Measurements from ENCODE around the gene BAIAP2.

Gene BAIAP2

GRCh38 chr17:81053041-81053970, 18.4 kb downstream of the BAIAP2 start:
- DNase-seq = no peak

GRCh38 chr17:81054308-81054707, 19.4 kb downstream of the BAIAP2 start:
- no peak for DNase-seq

GRCh38 chr17:81054881-81055370, 20.0 kb downstream of the BAIAP2 start:
- DNase-seq = no peak

GRCh38 chr17:81056312-81056711, 21.4 kb downstream of the BAIAP2 start:
- peak; percentile 26 for DNase-seq

GRCh38 chr17:81057079-81057730, 22.3 kb downstream of the BAIAP2 start:
- DNase-seq = no peak

- no peak for DNase-seq
Measured at GRCh38 chr17:81057777-81058176, 22.8 kb downstream of the BAIAP2 start.

- no peak for DNase-seq
Measured at GRCh38 chr17:81058263-81058871, 23.4 kb downstream of the BAIAP2 start.

GRCh38 chr17:81059026-81059425, 24.1 kb downstream of the BAIAP2 start:
- DNase-seq = no peak

- DNase-seq = no peak
Measured at GRCh38 chr17:81060416-81060815, 25.5 kb downstream of the BAIAP2 start.

GRCh38 chr17:81061027-81061735, 26.2 kb downstream of the BAIAP2 start:
- DNase-seq = no peak

GRCh38 chr17:81062014-81062780, 27.2 kb downstream of the BAIAP2 start:
- DNase-seq = no peak

- DNase-seq = no peak
Measured at GRCh38 chr17:81063106-81064093, 28.4 kb downstream of the BAIAP2 start.

- no peak for DNase-seq
Measured at GRCh38 chr17:81064678-81065475, 29.9 kb downstream of the BAIAP2 start.

GRCh38 chr17:81065500-81065899, 30.5 kb downstream of the BAIAP2 start:
- no peak for DNase-seq

- no peak for DNase-seq
Measured at GRCh38 chr17:81066072-81066471, 31.1 kb downstream of the BAIAP2 start.

- no peak for DNase-seq
Measured at GRCh38 chr17:81066771-81067315, 31.9 kb downstream of the BAIAP2 start.

GRCh38 chr17:81067391-81067811, 32.5 kb downstream of the BAIAP2 start:
- DNase-seq = no peak

- DNase-seq = no peak
Measured at GRCh38 chr17:81068411-81069134, 33.6 kb downstream of the BAIAP2 start.

- no peak for DNase-seq
Measured at GRCh38 chr17:81069135-81069645, 34.2 kb downstream of the BAIAP2 start.
